Kidney (tissue), 14 donors: ENCODE data around the gene ZNF318. TPM values are rescaled to one million over a fixed set of nuclear protein-coding genes. Genes with fewer than 3 reads are reported as not detected.

Experiments used
- DNase-seq, 5 donors: peaks; one replicate each; pipeline ENCODE4 v3.0.0-alpha.2; 2013 to 2020
- FAIRE-seq: peaks from 2 replicates; lab custom pipeline; 2012; peaks lifted over from hg19 to GRCh38; lab: Jason Lieb, UNC
- H3K27ac ChIP-seq, 2 donors: one replicate each; pipeline ENCODE4 v1.7.0; 2013; ENCODE audit warnings: low read depth in 2 of 2, low read length in 2 of 2, inconsistent platforms in 1 of 2
- H3K27me3 ChIP-seq: one replicate; pipeline ENCODE4 v1.7.1; 2013; ENCODE audit warnings: low read length, inconsistent platforms; ENCODE audit not compliant: control insufficient read depth, insufficient read depth
- H3K36me3 ChIP-seq, 3 donors: one replicate each; pipeline versions ENCODE4 v1.7.0 to v1.7.1; 2013; ENCODE audit warnings: low read length in 3 of 3, control low read depth in 1 of 3, inconsistent platforms in 1 of 3; ENCODE audit not compliant: insufficient read depth in 3 of 3, control insufficient read depth in 2 of 3
- H3K4me1 ChIP-seq, 3 donors: one replicate each; pipeline versions ENCODE4 v1.7.0 to v1.7.1; 2013; ENCODE audit warnings: low read length in 3 of 3, inconsistent platforms in 1 of 3, low read depth in 1 of 3; ENCODE audit not compliant: control insufficient read depth in 2 of 3, insufficient read depth in 2 of 3
- H3K4me3 ChIP-seq, 3 donors: one replicate each; pipeline versions ENCODE4 v1.7.0 to v1.8.1; 2013; ENCODE audit warnings: low read length in 3 of 3, control low read depth in 1 of 3, inconsistent platforms in 1 of 3
- H3K9ac ChIP-seq, 3 donors: one replicate each; pipeline versions ENCODE4 v1.7.0 to v1.7.1; 2013; ENCODE audit warnings: low read length in 3 of 3, control low read depth in 1 of 3, inconsistent platforms in 1 of 3
- H3K9me3 ChIP-seq, 3 donors: one replicate each; pipeline versions ENCODE4 v1.7.0 to v1.7.1; 2013; ENCODE audit warnings: low read length in 3 of 3, control low read depth in 1 of 3, inconsistent platforms in 1 of 3; ENCODE audit not compliant: control insufficient read depth in 2 of 3, insufficient read depth in 1 of 3
- CTCF ChIP-seq: IDR thresholded peaks from 3 replicates; pipeline ENCODE4 v1.5.1; 2012; ENCODE audit warnings: mild to moderate bottlenecking, moderate library complexity, borderline replicate concordance; ENCODE audit not compliant: insufficient read depth; ENCODE audit errors: extremely low read depth
- intact Hi-C: fragments of 100-400 bp; cut with DNase I; formaldehyde crosslinking; loops from one replicate; pipeline ENCODE4 v1.11.1; 2022
- polyA plus RNA-seq: library from polyadenylated mRNA; stranded (reverse); fragments of 350-450 nt; fragmentation: Illumina TruSeq; extraction: RNeasy Lipid Tissue Mini Kit (QIAGEN cat#74804); gene quantifications from one replicate; pipeline ENCODE4 v1.2.3, GENCODE V29; 2014; ENCODE audit warnings: low read depth, low replicate concordance; ENCODE audit not compliant: insufficient read depth
- total RNA-seq: library from RNA; stranded (reverse); fragmentation: NEBNext Ultra II Directional; extraction: Animal tissue kit (Norgen Biotek cat#: 25700); gene quantifications from one replicate; pipeline ENCODE4 v1.2.1, GENCODE V29; 2021
- donor health status: control.
- donor health status: control.
- donor health status: control.
- donor health status: control.
- donor health status: control.
- donor health status: DM: yes; HTN: yes; CAD: no.
- donor health status: Normal renal cell carcinoma (clear cell type).

The ZNF318 gene
- total and polyA plus RNA-seq, 2 donors from 2014 or later: 5.5 to 13.9 TPM

DNA sequence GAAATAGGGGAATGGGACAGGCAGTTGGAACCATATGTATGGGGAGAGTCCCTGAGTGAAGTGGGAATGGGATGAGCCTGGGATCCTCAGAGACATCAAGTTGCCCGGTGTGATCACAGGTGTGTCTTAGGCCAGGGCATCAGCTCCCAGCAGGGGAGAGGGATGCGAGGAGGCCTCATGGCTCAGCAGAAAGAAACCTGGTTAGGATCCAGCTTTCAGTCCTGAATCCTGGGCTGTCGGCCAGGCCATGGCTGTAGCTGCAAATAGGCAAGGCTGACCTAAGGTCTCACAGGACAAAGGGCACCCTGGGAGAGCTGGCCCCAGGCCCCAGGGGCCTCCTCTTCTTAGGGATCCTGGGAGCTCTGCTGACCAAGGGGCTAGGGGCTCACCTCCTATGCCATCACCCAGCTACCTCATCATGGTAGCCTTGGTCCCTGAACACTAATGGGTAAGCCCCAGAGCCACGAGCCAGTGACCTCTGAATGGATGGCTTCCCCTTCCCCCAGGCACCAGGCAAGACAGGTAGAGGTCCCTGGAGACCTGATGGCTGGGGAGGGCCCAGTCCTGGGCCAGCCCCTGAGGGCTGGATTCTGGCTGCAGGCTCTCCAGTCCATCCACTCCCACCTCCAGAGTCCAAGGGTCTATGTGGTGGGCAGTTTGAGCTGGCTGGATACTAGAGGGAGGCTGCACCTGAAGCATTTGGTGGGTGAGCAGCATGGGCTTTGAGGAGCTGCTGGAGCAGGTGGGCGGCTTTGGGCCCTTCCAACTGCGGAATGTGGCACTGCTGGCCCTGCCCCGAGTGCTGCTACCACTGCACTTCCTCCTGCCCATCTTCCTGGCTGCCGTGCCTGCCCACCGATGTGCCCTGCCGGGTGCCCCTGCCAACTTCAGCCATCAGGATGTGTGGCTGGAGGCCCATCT is 71.5 kb downstream of the ZNF318 start, which contains the start of gene SLC22A7:
Gene SLC22A7, plus strand, starts transcription at position 617 of the 921 bp plus-strand sequence. Its CDS starts 99 bp downstream, at position 716.
- no peak for TF ChIP-seq CTCF
- peak in 1 of 5 donors; percentile 34 for DNase-seq
- Histone ChIP-seq H3K27me3 (no peaks in the 10 kb centered on the region), H3K36me3 (no peaks in the 10 kb centered on the region), H3K4me1 (peaks cover 0 to 5% (median 3%) of the 10 kb centered on the region in 3 donors), H3K9ac (peak within 1 kb of the TSS in 1 of 3 donors; percentile 13), H3K4me3 (peak within 1 kb of the TSS in 2 of 3 donors; percentile 69 to 72), H3K27ac (peak within 1 kb of the TSS; percentile 44 to 82), H3K9me3 (no peaks in the 10 kb centered on the region)
- intact Hi-C loops: no loop called here
- FAIRE-seq: no peak

DNA sequence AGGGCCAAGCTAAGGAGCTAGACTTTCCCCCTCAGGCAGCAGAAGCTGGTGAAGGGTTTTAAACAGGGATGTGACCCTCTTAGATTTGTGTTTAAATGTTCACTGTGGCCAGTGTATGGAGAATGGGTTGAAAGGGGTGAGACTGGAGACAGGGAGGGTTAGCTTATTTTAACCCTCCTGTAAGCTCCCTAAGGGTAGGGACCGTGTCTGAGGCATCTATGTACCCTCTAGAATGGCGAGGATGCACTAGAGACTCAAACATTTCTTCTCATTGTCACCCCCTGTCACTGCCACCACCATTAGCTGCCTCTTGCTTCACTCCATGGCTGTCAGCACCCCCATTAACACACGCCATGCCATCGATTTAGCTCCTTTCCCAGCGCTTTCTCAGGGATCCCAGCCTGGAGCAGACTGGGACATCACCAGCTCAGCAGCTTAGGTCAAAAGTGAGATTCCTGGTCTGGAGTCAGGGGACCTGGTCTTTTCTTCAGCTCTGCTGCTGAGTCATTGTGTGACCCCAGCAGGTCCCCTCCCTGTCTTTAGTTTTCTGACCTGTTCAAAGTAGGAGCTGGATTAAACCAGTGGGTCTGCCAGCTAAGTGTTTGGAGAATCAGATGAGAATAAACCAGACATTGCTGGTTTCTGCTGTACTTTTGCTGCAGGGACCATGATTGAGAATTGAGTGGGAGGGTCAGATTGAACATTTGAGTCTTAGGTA is 72.5 kb downstream of the ZNF318 start:
- DNase-seq: no peak
- no peak for FAIRE-seq
- Histone ChIP-seq H3K9me3 (no peaks in the 10 kb centered on the region), H3K27me3 (no peaks in the 10 kb centered on the region), H3K9ac (no peak overlapping the region), H3K4me1 (peaks cover 0 to 5% (median 3%) of the 10 kb centered on the region in 3 donors), H3K36me3 (no peaks in the 10 kb centered on the region), H3K27ac (peak overlapping the region; percentile 29 to 82), H3K4me3 (no peak overlapping the region)
- no peak for TF ChIP-seq CTCF
- intact Hi-C loops: no loop called here

- intact Hi-C loops: no loop called here
- H3K36me3 ChIP-seq: no peaks in the 10 kb centered on the region
- H3K9me3 ChIP-seq: no peaks in the 10 kb centered on the region
- H3K4me3 ChIP-seq: no peak overlapping the region
- no peak overlapping the region for H3K27ac ChIP-seq
- no peak overlapping the region for H3K9ac ChIP-seq
- FAIRE-seq (no peak), DNase-seq (no peak)
- no peak for TF ChIP-seq CTCF
- no peaks in the 10 kb centered on the region for H3K27me3 ChIP-seq
- peaks cover 0 to 5% (median 3%) of the 10 kb centered on the region in 3 donors for H3K4me1 ChIP-seq
These were observed 74.0 kb downstream of the ZNF318 start for GRCh38 chr6:43295456-43295855.
